ENCODE results near the gene HIRA. TPM values are rescaled to one million over a fixed set of nuclear protein-coding genes. Genes with fewer than 3 reads are reported as not detected.

Gene HIRA
- total and polyA plus RNA-seq, 9 of the 15 experiments (the other 6 are each of a cell fraction or from before 2014, with no cell fraction given), result 0.96 to 132 (median 58.4) TPM

DNA sequence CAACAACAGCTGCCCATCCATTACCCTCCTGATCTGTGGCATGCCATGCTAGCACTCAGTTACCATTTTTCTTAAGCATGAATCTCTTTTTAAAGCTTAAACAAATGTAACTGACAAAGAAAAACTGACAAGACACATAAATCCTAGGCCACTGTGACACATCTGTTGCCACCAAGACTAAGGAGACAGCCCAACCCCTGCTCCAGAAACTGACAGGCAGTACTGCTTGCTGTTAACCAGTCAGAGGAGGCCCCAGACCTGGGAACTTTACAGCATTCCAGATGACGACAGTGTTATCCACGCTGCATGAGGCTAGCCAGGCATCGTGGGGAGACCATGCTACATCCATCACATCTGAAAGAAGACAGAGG, 33.8 kb downstream of the HIRA start (continued):
- peak; percentile 43; the same call in 1 of the 2 replicates for TF ChIP-seq POLR2AphosphoS2 (IDR thresholded peaks at IDR 0.05; ENCODE audit: low read length)
- no peak for TF ChIP-seq ZNF740 (CRISPR knock-in tag; IDR thresholded peaks at IDR 0.05)
- peak in 1 of 2 experiments; percentile 76; a peak in 1 of 4 replicates for TF ChIP-seq ZNF740 (tag; IDR thresholded peaks at IDR 0.05)
- no peak for TF ChIP-seq CBX5 (IDR thresholded peaks at IDR 0.05; ENCODE audit: borderline replicate concordance, low read depth)
- TF ChIP-seq ZBTB9 (CRISPR knock-in tag; IDR thresholded peaks at IDR 0.05), result no peak
- 0 out of 2 replicates have a peak, but pooled peaks have one; percentile 8 for TF ChIP-seq EP300 (IDR thresholded peaks at IDR 0.05; ENCODE audit: low read length)
- peak; percentile 94 for TF ChIP-seq MEIS2 (IDR thresholded peaks at IDR 0.05; ENCODE audit: partially characterized antibody)
- no peak for TF ChIP-seq ZNF282 (CRISPR knock-in tag; IDR thresholded peaks at IDR 0.05)
- TF ChIP-seq, protein P1, sequence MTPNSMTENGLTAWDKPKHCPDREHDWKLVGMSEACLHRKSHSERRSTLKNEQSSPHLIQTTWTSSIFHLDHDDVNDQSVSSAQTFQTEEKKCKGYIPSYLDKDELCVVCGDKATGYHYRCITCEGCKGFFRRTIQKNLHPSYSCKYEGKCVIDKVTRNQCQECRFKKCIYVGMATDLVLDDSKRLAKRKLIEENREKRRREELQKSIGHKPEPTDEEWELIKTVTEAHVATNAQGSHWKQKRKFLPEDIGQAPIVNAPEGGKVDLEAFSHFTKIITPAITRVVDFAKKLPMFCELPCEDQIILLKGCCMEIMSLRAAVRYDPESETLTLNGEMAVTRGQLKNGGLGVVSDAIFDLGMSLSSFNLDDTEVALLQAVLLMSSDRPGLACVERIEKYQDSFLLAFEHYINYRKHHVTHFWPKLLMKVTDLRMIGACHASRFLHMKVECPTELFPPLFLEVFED (CRISPR knock-in tag; conservative IDR thresholded peaks at IDR 0.05), result peak; percentile 38
- TF ChIP-seq, protein P2, sequence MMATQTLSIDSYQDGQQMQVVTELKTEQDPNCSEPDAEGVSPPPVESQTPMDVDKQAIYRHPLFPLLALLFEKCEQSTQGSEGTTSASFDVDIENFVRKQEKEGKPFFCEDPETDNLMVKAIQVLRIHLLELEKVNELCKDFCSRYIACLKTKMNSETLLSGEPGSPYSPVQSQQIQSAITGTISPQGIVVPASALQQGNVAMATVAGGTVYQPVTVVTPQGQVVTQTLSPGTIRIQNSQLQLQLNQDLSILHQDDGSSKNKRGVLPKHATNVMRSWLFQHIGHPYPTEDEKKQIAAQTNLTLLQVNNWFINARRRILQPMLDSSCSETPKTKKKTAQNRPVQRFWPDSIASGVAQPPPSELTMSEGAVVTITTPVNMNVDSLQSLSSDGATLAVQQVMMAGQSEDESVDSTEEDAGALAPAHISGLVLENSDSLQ (IDR thresholded peaks at IDR 0.05), result peak; percentile 92
- TF ChIP-seq CBX8 (IDR thresholded peaks at IDR 0.05; ENCODE audit: borderline replicate concordance, extremely low read depth, low read depth, low read length, poor library complexity, severe bottlenecking), result no peak
- TF ChIP-seq CHD2 (IDR thresholded peaks at IDR 0.05; ENCODE audit: low read depth, low read length), result peak; percentile 48; the same call in 1 of the 2 replicates
- peak; percentile 81 for TF ChIP-seq GTF2A2 (tag; IDR thresholded peaks at IDR 0.05)
- TF ChIP-seq ZNF239 (CRISPR knock-in tag; IDR thresholded peaks at IDR 0.05), result no peak
- TF ChIP-seq, protein P3, sequence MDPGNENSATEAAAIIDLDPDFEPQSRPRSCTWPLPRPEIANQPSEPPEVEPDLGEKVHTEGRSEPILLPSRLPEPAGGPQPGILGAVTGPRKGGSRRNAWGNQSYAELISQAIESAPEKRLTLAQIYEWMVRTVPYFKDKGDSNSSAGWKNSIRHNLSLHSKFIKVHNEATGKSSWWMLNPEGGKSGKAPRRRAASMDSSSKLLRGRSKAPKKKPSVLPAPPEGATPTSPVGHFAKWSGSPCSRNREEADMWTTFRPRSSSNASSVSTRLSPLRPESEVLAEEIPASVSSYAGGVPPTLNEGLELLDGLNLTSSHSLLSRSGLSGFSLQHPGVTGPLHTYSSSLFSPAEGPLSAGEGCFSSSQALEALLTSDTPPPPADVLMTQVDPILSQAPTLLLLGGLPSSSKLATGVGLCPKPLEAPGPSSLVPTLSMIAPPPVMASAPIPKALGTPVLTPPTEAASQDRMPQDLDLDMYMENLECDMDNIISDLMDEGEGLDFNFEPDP (CRISPR knock-in tag; IDR thresholded peaks at IDR 0.05), result no peak
- TF ChIP-seq, protein P4, sequence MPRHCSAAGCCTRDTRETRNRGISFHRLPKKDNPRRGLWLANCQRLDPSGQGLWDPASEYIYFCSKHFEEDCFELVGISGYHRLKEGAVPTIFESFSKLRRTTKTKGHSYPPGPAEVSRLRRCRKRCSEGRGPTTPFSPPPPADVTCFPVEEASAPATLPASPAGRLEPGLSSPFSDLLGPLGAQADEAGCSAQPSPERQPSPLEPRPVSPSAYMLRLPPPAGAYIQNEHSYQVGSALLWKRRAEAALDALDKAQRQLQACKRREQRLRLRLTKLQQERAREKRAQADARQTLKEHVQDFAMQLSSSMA (CRISPR knock-in tag; IDR thresholded peaks at IDR 0.05), result no peak
- TF ChIP-seq SMAD3 (CRISPR knock-in tag; conservative IDR thresholded peaks at IDR 0.05), result 0 out of 2 replicates have a peak, but pooled peaks have one; percentile 28
- TF ChIP-seq BHLHE40 (IDR thresholded peaks at IDR 0.05; ENCODE audit: low read length), result 0 out of 2 replicates have a peak, but pooled peaks have one; percentile 24
- peak; percentile 94 for TF ChIP-seq RFX5 (IDR thresholded peaks at IDR 0.05; ENCODE audit: low read depth, low read length)
- TF ChIP-seq MAFK (IDR thresholded peaks at IDR 0.05; ENCODE audit: low read length), result peak; percentile 41; the same call in 1 of the 2 replicates
- TF ChIP-seq PHF8 (IDR thresholded peaks at IDR 0.05; ENCODE audit: borderline replicate concordance, low read length), result no peak
- TF ChIP-seq RFX1 (IDR thresholded peaks at IDR 0.05), result no peak
- TF ChIP-seq, protein P5, sequence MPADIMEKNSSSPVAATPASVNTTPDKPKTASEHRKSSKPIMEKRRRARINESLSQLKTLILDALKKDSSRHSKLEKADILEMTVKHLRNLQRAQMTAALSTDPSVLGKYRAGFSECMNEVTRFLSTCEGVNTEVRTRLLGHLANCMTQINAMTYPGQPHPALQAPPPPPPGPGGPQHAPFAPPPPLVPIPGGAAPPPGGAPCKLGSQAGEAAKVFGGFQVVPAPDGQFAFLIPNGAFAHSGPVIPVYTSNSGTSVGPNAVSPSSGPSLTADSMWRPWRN (IDR thresholded peaks at IDR 0.05; ENCODE audit: low read depth), result no peak
